ENCODE data around the gene ABR.

The ABR gene

GRCh38 chr17:1087381-1088241 is 92.2 kb downstream of the ABR start:
- no peak for DNase-seq (ENCODE audit: extremely low read depth, low read depth)
- TF ChIP-seq, protein P1, sequence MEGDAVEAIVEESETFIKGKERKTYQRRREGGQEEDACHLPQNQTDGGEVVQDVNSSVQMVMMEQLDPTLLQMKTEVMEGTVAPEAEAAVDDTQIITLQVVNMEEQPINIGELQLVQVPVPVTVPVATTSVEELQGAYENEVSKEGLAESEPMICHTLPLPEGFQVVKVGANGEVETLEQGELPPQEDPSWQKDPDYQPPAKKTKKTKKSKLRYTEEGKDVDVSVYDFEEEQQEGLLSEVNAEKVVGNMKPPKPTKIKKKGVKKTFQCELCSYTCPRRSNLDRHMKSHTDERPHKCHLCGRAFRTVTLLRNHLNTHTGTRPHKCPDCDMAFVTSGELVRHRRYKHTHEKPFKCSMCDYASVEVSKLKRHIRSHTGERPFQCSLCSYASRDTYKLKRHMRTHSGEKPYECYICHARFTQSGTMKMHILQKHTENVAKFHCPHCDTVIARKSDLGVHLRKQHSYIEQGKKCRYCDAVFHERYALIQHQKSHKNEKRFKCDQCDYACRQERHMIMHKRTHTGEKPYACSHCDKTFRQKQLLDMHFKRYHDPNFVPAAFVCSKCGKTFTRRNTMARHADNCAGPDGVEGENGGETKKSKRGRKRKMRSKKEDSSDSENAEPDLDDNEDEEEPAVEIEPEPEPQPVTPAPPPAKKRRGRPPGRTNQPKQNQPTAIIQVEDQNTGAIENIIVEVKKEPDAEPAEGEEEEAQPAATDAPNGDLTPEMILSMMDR (IDR thresholded peaks at IDR 0.05; ENCODE audit: low read depth, low read length) = no peak

- TF ChIP-seq, protein P1 (IDR thresholded peaks at IDR 0.05; ENCODE audit: low read depth, low read length) = no peak
- no peak for DNase-seq (ENCODE audit: extremely low read depth, low read depth)
These were observed 96.2 kb downstream of the ABR start for GRCh38 chr17:1083451-1084187.

- TF ChIP-seq, protein P1 (IDR thresholded peaks at IDR 0.05; ENCODE audit: low read depth, low read length) = no peak
- no peak for DNase-seq (ENCODE audit: extremely low read depth, low read depth)
These were observed 97.2 kb downstream of the ABR start for GRCh38 chr17:1082579-1082978.

GRCh38 chr17:1078831-1079561 is 100.8 kb downstream of the ABR start:
- no peak for DNase-seq (ENCODE audit: extremely low read depth, low read depth)
- TF ChIP-seq, protein P1 (IDR thresholded peaks at IDR 0.05; ENCODE audit: low read depth, low read length) = no peak

- DNase-seq (ENCODE audit: extremely low read depth, low read depth) = no peak
These were observed 101.6 kb downstream of the ABR start for GRCh38 chr17:1077986-1078711.

GRCh38 chr17:1077581-1077985 is 102.2 kb downstream of the ABR start:
- DNase-seq (ENCODE audit: extremely low read depth, low read depth) = no peak
- TF ChIP-seq, protein P1 (IDR thresholded peaks at IDR 0.05; ENCODE audit: low read depth, low read length) = no peak

More at GRCh38 chr17:1077986-1078711, 101.6 kb downstream of the ABR start:
- TF ChIP-seq, protein P1 (IDR thresholded peaks at IDR 0.05; ENCODE audit: low read depth, low read length) = no peak
